ENCODE measurements around the gene ZNF143.

GRCh38 chr11:9512370-9513019 is 51.7 kb downstream of the ZNF143 start:
- TF ChIP-seq POLR2A (IDR thresholded peaks at IDR 0.05) (no peak), CTCF (IDR thresholded peaks at IDR 0.05) (no peak)

All from right lobe of liver (tissue), 4 donors.